GM19467 (cell line): ENCODE data around the gene TXNDC16.

Experiments
- ATAC-seq: cut with Tn5 transposase; IDR thresholded peaks from one replicate; pipeline ENCODE4 v1.9.1; 2021; ENCODE audit warnings: mild to moderate bottlenecking, moderate library complexity; ENCODE audit not compliant: unreplicated experiment

The TXNDC16 gene

DNA sequence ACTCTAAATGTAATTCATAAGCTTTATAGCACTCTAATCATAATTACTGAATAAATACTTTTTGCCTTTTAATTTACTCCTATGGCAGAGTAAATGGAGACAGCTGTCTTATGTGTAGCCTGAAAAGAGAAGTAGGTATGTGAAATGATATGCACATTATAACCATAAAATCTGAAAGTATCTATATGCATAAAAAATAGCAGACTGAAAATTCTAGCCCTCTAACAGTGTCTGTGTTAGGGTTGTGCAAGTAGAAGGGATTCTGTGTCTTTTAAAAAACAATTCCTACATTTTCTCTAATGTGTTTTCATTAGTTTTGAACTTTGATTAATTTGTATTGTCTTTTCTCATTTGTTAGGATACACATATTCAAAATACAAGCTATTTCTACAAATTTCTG is 94.9 kb downstream of the TXNDC16 start:
- no peak for ATAC-seq

DNA sequence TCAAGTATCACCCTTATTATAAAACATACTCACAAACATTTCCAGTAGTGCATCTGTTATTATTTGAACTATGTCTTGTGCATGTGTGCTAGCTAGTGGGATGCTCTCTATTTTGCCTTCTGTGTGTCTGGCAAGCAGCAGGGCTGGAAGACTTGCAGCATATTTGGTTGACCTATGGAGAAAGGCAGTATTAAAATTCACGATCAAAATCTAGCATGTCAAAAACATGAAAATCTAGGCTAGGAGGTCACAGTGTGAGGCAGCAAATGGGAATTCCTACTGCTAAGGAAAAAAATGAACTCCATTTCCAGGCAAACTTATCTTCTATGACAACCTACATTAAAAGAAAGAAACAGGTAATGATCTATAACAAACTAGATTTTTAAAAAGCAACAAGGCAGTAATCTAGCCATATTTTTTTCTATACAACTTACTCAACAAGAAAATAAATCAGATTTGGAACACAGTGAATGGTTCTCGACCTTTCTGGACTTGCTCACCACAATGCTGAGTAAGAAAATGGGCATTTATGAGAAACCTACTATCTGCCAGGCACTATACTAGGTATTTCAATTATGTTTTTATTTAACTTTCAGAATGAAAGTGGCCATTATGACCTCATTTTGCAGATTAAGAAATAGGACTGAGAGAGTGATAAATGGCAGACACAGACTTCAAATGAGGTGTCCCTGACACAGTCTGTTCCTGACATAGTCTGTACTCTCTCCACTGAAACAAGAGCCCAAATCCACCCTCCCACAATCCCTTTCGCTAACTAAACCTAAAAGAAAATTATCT is 96.8 kb downstream of the TXNDC16 start:
- ATAC-seq, result no peak

DNA sequence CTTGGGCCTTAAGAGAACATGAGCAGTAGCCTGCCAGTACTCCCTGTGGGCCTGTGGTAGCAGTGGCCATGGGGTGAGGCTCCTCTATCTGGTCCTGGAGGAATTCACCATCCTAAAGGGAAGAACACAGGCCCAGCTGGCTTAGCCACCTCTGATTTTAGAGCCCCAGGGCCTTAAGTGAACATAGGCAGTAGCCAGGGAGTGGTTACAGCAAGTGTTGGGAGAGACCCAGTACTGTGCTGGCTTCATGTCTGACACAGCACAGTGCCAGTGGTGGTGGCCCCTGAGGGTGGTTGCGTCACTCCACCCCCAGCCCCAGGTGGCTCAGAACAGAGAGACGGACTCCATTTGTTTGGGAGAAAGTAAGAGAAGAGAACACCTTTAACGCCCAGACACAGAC is 105.1 kb downstream of the TXNDC16 start:
- no peak for ATAC-seq

DNA sequence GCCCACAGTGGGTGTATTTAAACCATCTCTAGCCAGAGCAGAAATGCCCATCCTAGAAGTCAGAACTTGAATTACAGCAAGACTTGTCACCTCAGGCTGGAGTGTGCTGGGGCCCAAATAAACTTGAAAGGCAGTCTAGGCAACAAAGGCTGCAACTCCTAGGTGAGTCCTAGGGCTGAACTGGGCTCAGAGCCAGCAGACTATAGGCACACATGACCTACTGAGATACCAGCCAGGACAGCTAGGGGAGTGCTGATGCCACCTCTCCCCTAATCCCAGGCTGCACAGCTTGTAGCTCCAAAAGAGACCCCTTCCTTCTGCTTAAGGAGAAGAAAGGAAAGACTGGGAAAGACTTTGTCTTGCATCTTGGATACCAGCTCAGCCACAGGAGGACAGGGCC is 106.0 kb downstream of the TXNDC16 start:
- ATAC-seq, result no peak

DNA sequence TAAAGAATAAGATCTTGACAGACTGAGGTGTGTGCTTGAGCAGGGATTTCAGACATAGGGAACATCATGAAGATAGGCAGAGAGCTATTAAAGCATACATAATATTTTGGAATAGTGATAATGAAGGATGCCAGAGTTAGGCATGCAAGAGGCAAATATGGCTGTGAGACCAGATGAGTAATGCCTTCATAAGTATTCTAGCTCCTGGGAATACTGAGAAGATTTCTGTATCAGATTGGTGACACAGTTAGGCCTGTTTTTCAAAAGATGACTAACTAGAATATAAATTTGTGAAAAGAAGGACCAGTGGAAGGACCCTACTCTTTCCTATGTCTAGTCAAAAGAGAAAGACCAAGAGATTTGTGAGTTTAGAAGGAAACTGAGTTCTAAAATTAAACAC is 108.8 kb downstream of the TXNDC16 start:
- no peak for ATAC-seq

DNA sequence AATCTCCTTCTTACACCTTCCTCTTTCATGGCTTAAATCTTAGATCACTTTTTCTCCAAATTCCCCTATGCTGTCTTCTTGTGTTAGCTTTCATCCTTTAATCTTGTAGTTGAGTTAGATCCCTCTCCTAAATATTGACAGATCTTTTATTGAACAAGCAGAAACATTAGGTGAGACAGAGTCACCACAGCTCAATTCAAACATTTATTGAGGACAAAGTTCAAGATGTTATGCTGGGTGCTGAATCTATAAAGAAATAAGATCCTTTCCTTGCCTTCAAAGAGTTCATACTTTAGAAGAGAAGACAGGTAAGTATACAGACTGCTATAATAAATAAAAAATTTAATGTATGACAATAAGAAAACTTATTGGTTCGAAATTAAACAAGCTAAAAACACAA is 109.7 kb downstream of the TXNDC16 start:
- ATAC-seq, result no peak

DNA sequence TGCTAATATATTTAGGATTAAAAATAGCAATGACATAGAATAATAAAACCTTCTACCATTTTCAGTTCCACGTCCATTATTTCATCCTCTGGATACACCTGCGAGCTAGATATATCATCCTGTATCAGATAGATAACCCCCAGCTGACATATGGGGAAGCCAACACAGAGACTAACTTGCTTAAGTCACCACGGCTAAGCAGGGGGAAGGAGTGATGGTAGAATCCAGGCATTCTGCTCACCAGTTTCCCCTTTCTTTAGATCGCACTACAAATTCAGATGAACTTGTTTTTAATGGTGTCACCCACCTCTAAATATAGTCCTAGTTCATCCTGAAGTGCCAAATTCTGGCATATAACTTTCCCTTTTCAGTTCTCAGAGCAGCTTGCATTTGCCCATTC is 110.1 kb downstream of the TXNDC16 start:
- ATAC-seq, result no peak

DNA sequence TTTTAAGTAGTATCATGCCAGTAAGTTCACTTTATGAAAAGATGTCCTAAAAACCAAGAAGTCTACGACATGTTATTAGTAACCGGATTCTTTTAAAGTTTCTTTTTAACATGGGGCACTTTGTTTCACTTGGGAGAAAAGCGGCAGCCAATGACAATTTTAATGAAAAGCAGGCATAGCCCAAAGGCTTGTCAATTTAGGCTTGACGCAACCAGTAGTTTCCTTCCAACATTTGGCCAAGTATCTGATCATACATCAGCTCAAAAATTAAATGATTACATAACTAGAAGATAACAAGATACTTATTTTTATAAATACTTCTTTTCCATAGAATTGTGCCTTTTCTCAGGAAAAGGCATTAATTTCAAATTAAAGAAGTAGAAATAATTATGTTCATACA is 112.8 kb downstream of the TXNDC16 start:
- no peak for ATAC-seq

DNA sequence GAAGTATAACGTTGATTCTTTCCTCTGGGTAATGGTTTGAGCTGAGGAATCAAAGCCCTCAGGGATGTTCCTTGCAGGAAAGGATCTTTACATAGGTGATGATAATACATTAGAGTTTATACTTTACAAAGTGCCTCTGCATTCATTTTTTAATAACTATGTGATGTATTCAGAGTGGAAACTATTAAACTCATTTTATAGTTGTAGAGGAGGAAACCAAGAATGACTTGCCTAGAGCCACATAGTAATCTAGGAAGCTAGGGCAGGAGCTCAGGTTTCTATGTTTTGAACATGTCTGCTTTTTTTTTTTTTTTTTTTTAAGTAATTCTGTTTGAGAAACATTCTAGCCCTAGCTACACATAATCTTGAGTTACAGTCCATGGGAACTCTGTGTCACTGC is 117.3 kb downstream of the TXNDC16 start:
- ATAC-seq, result no peak

DNA sequence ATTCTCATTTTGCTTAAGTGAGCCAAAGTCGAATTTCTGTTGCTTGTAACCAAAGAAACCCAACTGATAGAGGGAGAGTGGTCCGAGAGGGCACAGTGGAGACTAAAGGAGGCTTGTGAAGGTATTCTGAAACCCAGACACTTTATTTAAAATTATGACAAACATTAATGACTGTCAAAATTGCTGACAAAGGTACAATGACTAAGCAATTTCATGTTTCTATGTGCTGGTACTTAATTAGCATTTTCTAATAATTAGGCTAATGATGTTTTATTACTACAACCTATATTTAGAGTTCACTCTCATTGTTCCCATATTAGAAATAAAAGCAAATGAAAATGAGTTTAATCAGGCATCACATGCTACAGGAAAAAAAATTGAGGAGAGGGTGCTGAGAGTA is 121.8 kb downstream of the TXNDC16 start:
- no peak for ATAC-seq

DNA sequence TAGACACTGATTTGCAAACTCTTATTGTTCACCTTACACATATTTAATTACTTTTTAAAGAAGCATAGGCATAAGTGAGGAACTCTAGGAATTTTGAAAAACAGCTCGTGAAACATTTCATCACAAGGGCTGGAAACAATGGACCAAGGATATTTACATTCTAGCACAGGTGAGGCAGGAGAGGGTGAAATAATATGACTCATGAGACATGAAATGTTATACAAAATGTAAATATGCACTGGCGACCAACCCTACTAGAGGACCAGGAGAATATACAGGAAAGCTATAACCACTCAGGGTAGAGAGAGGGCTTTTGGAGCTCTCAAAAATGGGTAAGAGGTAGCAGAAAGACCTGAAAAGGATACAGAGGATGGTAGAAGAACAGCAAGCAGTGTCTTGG is 122.9 kb downstream of the TXNDC16 start:
- ATAC-seq, result no peak

DNA sequence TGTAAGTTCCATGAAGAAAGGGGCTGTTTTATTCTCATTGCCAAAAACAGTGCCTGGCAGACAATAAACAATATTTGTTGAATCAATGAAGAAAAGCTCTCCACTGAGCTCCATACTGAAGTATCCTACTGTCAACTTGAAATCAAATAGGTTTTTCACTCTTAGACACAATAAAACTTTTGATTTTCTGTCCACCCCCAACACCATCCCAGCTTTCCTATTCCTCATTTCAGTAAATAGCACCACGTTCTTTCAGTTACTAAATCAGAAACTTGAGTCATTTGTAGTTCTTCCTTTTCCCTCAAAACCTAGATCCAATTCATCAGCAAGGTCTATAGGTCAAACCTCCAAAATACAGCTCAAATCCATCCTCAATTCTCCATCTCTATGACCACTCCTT is 124.8 kb downstream of the TXNDC16 start:
- no peak for ATAC-seq

DNA sequence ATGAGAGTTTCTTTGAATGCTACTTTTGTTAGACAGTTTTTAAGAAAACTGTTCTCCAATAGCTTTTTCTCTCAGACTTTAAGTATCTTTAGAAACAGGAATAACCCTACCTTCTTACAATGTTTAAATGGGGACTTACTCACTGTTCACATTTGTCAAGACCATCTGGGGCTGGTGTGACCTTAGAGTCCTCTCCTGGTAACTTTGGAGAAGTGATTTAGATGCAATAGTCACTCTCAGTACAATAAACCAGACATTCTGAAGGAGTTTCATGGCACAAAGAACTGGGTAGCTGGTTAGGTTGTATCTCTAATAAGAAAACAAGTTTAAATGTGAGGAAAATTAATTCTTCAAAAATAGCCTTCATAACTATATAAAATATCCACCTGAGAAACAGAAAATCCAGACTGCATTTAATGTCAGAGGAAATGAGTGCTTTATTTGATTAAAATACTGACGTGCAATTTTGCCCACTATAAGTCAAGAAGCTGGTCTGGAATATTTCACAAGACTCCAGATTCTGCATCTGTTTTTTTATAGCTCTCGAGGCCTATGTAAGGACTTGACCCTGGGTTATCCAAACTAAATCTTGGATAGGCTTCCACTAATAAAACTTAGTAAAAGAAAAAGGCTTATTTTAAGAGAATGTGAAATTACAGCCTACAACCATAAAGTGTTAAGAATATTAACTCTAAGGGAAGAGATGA is 129.5 kb downstream of the TXNDC16 start:
- ATAC-seq, result no peak

DNA sequence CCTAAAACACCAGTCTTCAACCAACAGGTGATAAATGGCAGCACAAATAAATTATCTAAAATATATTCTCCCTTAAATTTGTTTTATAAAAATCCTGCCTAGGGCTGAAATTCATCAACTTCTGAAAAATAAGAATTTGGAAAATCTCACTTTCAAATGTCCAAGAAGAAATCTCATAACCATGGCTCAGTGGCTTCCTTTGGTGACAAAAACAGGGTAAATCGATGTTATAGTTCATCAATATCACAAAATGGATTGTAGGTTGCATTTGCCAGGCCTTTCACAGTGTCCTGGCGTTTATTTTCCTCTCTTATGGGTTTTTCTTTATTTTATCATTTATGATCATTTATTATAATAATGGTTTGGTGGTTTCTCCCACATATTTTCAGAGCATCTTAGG is 135.2 kb downstream of the TXNDC16 start:
- ATAC-seq, result no peak

DNA sequence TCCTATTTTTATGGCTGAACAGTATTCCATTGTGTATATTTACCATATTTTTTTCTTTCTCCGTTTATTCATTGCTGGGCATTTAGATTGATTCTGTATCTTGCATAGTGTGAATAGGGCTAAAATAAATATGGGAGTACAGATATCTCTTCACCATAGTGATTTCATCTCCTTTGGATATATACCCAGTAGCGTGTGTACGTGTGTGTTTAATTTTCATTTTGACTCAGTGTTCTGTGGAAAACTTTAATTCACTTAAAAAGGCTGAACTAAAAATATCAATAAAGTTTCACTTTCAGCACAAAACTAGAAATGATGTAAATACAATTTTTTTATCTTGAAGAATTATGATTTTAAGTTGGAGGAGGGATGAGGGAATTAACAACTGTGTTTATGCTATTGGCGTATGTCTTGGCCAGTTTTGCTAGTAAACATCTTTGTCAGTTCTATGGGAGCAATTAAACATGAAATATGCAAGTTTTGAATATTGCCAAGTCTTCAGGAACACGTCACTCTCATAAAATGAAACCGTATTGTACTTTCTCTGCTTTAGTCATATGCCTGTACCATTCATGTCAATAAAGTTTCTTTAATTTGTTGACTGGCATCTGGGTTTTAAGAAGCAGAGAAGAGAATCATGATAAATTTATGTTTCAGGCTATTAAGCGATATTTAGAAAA is 138.4 kb downstream of the TXNDC16 start:
- no peak for ATAC-seq

DNA sequence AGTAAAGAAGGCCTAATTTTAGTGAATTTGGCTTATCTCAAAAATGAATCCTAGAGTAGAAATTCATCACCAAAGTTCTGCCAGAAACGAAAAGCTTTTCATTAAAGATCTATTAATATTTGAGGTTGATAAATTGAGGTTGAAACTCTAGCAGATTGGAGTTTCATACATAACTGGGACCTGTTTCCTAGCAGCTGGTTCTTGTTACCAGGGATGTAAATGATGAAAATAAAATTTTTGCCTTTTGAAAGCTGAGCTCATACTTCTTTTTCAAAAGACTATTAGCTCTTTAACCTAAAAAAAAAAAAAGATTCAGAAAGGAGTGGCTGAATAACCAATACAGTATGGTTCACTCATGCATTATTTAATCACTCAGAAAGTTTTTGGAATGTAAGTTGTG is 139.9 kb downstream of the TXNDC16 start:
- ATAC-seq, result no peak

DNA sequence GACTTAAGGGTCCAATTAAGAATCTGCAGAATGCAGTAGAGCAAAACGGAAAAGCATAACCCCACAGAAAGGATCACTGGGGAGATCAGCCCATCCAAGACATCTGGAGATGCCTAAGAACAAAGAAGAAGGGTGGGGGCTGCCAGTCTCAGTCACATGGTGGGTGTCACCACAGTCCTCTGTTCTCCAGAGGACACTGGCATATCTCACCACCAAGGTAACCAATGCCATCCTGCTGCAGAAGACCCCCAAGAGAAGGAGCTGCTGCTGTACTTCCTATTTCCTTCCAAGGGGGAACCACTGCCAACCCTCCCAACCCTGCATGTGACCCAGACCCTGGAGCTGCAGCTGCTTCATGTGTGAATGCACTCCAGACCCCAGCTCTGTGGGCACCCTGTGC is 147.0 kb downstream of the TXNDC16 start:
- no peak for ATAC-seq

DNA sequence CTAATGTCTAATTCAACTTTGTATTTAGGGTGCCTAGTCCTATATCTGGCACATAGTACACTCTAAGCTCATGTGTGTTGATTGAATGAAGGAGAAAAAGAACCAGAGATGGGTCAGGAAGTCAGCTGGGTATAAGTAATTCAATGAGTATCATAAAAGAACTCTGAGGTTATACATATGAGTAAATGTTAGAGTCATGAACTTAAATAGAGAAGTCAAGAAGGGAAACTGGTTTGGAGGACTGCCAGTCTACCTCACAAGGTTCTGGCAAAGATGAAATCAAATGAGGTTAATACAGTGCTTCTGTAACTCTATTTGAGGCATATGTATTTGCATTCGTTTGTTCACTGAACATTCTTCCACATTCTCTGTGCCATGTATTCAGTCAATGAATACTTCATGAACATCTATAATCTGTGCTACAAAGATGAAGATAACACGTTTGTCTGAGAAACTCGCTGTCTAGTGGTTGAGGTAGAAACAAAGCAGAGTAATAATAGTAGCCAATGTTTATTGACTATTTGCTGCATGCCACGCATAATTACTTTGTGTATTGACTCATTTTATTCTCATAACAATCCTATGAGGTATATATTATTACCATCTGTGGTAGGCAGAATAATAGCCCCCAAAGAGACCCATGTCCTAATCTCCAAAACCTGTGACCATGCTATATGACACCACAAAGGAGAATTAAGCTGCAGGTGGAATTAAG is 149.3 kb downstream of the TXNDC16 start:
- no peak for ATAC-seq

DNA sequence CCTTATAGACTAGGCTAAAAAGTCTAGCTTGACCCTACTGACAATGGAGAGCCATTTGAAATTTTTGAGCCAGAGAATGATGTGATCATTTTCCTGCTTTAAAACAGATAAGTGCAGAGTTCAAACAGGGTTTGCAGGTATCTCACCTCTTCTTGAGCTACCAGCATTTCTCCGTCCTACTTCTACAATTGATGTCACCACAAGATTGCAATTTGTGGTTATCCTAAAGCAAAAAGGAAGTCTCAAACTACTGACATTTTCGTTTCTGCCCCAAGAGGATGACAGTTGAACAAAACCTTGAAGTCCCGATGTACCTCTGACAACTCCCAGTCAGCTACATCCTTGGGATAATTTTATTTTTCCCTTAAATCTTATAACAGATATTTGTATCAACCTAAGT is 151.5 kb downstream of the TXNDC16 start:
- no peak for ATAC-seq

DNA sequence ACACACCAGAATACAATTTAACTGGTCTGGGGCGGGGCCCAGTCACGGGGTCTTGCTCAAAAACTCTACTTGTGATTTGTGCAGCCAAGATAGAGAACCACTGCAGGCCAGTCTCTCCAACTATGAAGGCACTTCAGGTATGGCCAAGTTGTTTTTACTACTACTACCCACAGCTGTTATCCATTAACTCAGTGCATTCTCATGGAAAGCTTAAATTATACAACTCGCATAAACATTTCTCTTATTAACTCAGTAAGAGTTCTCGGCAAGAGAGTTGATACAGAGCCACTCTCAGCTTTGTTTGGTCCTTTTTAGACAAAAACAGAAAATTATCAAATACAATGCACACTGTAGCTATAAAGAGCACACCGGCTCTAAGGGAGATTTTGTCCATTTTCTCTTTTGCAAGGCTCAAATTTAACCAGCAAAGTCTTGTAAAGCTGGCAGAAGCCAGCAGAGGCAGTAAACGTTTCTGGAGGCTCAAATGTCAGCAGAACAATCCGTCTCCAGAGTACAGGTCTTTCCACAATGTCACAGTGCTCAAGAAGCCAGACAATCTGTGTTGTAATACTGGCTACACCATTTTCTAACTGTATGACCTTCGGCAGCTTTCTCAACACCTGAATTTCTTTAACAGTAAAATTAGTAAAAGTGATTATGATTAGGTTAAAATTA is 152.2 kb downstream of the TXNDC16 start:
- ATAC-seq, result no peak

DNA sequence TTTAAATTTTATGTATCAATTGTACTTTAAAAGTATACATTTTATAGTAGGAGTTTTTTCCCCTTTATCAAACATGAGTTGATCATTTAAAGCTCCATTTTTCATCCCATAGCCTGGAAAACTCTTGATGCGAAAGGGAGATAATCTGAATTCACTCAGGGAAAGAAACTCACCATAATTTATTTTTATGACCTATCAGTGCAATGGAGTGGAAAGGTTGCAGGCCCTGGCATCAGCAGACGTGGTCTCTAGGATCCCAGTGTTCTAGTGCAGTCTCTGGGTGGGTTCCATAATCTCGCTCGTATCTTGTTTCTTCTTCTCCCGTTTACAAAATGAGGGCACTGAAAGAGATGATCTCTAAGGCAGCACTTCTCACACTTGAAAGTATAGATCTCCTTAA is 153.2 kb downstream of the TXNDC16 start:
- no peak for ATAC-seq
